OCI-LY1 (cell line): ENCODE results near the gene MBD5.

Experiments
- EZH2 ChIP-seq: fragments of 200-600 bp; sonication (generic), shearing (Covaris generic); IDR thresholded peaks from 2 replicates; pipeline ENCODE4 v1.8.0; 2017; ENCODE audit warnings: borderline replicate concordance, mixed run types, mild to moderate bottlenecking, antibody characterized with exemption, low read length, moderate library complexity, mixed read lengths
- TF ChIP-seq, protein P1 (sequence below): fragments of 200-600 bp; sonication (generic), shearing (Covaris generic); IDR thresholded peaks from 2 replicates; pipeline ENCODE4 v1.5.1; 2017; ENCODE audit warnings: mild to moderate bottlenecking, antibody characterized with exemption, low read length, moderate library complexity, mixed read lengths

DNA sequence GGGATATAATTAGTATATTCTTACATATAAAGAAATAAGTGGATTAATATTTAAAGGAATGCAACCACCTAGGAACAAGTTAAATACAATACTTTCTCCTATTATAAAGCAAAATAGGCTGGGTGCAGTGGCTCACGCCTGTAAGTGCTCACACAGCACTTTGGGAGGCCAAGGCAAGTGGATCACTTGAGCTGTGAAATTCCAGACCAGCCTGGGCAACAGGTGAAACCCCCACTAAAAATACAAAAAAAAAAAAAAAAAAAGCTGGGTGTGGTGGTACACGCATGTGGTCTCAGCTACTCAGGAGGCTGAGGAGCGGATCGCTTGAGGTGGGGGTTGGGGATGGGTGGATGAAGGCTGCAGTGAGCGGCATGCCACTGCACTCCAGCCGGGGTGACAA, 337.5 kb downstream of the MBD5 start:
- TF ChIP-seq, protein P1, sequence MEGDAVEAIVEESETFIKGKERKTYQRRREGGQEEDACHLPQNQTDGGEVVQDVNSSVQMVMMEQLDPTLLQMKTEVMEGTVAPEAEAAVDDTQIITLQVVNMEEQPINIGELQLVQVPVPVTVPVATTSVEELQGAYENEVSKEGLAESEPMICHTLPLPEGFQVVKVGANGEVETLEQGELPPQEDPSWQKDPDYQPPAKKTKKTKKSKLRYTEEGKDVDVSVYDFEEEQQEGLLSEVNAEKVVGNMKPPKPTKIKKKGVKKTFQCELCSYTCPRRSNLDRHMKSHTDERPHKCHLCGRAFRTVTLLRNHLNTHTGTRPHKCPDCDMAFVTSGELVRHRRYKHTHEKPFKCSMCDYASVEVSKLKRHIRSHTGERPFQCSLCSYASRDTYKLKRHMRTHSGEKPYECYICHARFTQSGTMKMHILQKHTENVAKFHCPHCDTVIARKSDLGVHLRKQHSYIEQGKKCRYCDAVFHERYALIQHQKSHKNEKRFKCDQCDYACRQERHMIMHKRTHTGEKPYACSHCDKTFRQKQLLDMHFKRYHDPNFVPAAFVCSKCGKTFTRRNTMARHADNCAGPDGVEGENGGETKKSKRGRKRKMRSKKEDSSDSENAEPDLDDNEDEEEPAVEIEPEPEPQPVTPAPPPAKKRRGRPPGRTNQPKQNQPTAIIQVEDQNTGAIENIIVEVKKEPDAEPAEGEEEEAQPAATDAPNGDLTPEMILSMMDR: no peak
- no peak for TF ChIP-seq EZH2
